Calu3 (cell line): Measurements from ENCODE around the gene STX8. TPM values are rescaled to one million over a fixed set of nuclear protein-coding genes. Genes with fewer than 3 reads are reported as not detected.
"Not testable (repeated sequence)": the region's sequence is repeated elsewhere in the genome, so short reads cannot be mapped to it uniquely, and the experiment has no call there.

ENCODE experiments used
- BruUV-seq: library from RNA; stranded (reverse); fragments of 400-500 nt; replicated peaks from 2 replicates; lab custom pipeline; 2021; lab: Mats Ljungman, UMichigan
- CTCF ChIA-PET: fragments of 300-600 bp; sonication (Branson Sonifier 250); formaldehyde crosslinking; loops from one replicate; lab custom pipeline; 2022; ENCODE audit warnings: antibody characterized with exemption; lab: Charles Lee
- DNase-seq: peaks from one replicate; pipeline ENCODE4 v3.0.0; 2022
- H3K27ac Mint-ChIP-seq: one replicate; pipeline ENCODE4 v1.8.0; 2022; ENCODE audit warnings: mixed read lengths; ENCODE audit not compliant: unreplicated experiment
- H3K27me3 Mint-ChIP-seq: one replicate; pipeline ENCODE4 v1.8.0; 2022; ENCODE audit warnings: mixed read lengths; ENCODE audit not compliant: unreplicated experiment
- H3K36me3 Mint-ChIP-seq: one replicate; pipeline ENCODE4 v1.8.0; 2022; ENCODE audit warnings: mild to moderate bottlenecking, moderate library complexity, mixed read lengths; ENCODE audit not compliant: insufficient read depth, unreplicated experiment
- H3K4me1 Mint-ChIP-seq: one replicate; pipeline ENCODE4 v1.8.0; 2022; ENCODE audit warnings: mild to moderate bottlenecking, low read depth, mixed read lengths; ENCODE audit not compliant: unreplicated experiment
- H3K4me3 Mint-ChIP-seq: one replicate; pipeline ENCODE4 v1.8.0; 2022; ENCODE audit warnings: mild to moderate bottlenecking, low read depth, moderate library complexity, mixed read lengths; ENCODE audit not compliant: unreplicated experiment
- H3K9me3 Mint-ChIP-seq: one replicate; pipeline ENCODE4 v1.8.0; 2022; ENCODE audit warnings: low read depth, mixed read lengths; ENCODE audit not compliant: unreplicated experiment
- intact Hi-C: fragments of 100-400 bp; cut with micrococcal nuclease; formaldehyde crosslinking; loops from one replicate; pipeline ENCODE4 v1.10.0; 2022; ENCODE audit not compliant: unreplicated experiment
- total RNA-seq: library from RNA; stranded (reverse); gene quantifications from 2 replicates; pipeline ENCODE4 v1.2.3, GENCODE V29; 2022
- TF ChIP-seq, protein P1 (sequence below): fragments of 200-600 bp; IDR thresholded peaks from one replicate; pipeline ENCODE4 v1.8.0; 2022; ENCODE audit warnings: antibody characterized with exemption; ENCODE audit not compliant: unreplicated experiment

The STX8 gene
- total RNA-seq, 1 experiment from 2014 or later = 32.4 TPM

DNA sequence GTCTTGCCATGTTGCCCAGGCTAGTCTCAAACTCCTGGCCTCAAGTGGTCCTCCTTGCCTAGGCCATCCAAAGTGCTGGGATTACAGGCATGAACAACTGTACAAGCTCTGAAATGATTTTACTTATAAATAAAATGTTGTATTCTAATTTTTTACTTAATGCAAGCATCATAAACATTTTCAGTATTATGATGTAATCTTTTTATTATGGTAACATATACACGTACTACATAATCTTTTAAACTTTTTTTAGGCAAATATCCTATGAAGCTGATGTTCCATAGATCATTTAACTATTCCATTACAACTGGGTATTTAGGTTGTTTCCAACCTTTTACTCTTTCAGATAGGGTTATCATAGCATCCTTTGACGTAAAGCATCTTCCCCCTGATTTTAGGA is 35.9 kb upstream of the STX8 start:
- no peak for DNase-seq
- H3K27ac Mint-ChIP-seq = no peak overlapping the region
- CTCF ChIA-PET = interaction anchor here (0.6 kb wide), 1 partner anchor 922 kb away, joined by 3 read pairs; no protein-coding TSS in a partner anchor

DNA sequence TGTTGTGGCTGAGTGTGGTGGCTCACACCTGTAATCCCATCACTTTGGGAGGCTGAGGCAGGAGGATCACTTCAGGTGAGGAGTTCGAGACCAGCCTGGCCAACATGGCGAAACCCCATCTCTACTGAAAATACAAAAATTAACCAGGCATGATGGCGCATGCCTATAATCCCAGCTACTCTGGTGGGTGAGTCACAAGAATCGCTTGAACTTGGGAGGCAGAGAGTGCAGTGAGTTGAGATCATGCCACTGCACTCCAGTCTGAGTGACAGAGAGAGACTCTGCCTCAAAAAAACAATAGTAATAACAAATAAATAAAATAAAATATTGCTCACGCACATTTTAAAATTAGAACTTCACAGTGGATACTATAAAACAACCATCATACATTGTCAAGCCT is 31.4 kb upstream of the STX8 start:
- CTCF ChIA-PET = not testable (repeated sequence)

More for the DNA sequence above, 35.9 kb upstream of the STX8 start:
- Mint-ChIP-seq H3K36me3 (no peaks in the 10 kb centered on the region), H3K9me3 (no peaks in the 10 kb centered on the region), H3K27me3 (peaks cover 12% of the 10 kb centered on the region), H3K4me3 (no peak overlapping the region), H3K4me1 (no peaks in the 10 kb centered on the region)
- TF ChIP-seq, protein P1, sequence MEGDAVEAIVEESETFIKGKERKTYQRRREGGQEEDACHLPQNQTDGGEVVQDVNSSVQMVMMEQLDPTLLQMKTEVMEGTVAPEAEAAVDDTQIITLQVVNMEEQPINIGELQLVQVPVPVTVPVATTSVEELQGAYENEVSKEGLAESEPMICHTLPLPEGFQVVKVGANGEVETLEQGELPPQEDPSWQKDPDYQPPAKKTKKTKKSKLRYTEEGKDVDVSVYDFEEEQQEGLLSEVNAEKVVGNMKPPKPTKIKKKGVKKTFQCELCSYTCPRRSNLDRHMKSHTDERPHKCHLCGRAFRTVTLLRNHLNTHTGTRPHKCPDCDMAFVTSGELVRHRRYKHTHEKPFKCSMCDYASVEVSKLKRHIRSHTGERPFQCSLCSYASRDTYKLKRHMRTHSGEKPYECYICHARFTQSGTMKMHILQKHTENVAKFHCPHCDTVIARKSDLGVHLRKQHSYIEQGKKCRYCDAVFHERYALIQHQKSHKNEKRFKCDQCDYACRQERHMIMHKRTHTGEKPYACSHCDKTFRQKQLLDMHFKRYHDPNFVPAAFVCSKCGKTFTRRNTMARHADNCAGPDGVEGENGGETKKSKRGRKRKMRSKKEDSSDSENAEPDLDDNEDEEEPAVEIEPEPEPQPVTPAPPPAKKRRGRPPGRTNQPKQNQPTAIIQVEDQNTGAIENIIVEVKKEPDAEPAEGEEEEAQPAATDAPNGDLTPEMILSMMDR = no peak
- no TSS peak for BruUV-seq
- intact Hi-C loops = no loop called here

DNA sequence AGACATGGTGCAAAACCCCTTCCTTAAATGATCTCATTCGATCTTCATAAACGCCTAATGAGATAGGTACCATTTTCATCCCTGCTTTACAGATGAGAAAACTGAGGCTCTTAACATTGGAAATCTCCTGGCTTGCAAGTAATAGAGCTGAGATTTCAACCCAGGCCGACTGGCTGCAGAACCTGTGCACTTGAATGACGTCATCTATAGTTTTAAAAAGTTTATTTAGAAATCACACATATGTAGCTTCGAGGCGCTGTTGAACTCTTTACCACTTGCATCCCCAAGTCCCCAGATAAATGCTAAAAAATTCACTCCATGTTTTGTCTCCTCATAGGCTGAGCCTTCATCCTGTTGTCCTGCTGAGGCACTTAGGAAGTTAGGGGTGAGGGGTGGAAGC is 30.8 kb upstream of the STX8 start:
- CTCF ChIA-PET = no interaction called here
- intact Hi-C loops = no loop called here
- no peak overlapping the region for H3K4me3 Mint-ChIP-seq
- TF ChIP-seq, protein P1 = no peak
- no peak overlapping the region for H3K27ac Mint-ChIP-seq
- DNase-seq = no peak
- H3K4me1 Mint-ChIP-seq = no peaks in the 10 kb centered on the region
- H3K27me3 Mint-ChIP-seq = peaks cover 12% of the 10 kb centered on the region
- no peaks in the 10 kb centered on the region for H3K9me3 Mint-ChIP-seq
- no peaks in the 10 kb centered on the region for H3K36me3 Mint-ChIP-seq
- BruUV-seq = no TSS peak

More for the DNA sequence above, 31.4 kb upstream of the STX8 start:
- DNase-seq, H3K4me3 Mint-ChIP-seq, H3K9me3 Mint-ChIP-seq, H3K27ac Mint-ChIP-seq, intact Hi-C loops, BruUV-seq, H3K36me3 Mint-ChIP-seq, H3K4me1 Mint-ChIP-seq: not testable (repeated sequence)
- peaks cover 12% of the 10 kb centered on the region for H3K27me3 Mint-ChIP-seq

DNA sequence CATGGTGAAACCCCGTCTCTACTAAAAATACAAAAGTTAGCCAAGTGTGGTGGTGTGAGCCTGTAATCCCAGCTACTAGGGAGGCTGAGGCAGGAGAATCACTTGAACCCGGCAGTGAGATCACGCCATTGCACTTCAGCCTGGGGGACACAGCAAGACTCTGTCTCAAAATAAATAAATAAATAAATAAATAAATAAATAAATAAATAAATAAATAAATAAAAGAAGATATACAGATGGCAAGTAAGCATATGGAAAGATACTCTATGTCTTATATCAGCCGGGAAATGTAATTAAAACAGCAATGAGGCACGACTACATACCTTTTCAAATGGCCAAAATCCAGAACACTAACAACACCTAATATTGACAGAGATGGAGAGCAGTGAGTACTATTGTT is 29.0 kb upstream of the STX8 start:
- DNase-seq, BruUV-seq, H3K4me1 Mint-ChIP-seq, H3K36me3 Mint-ChIP-seq, H3K27ac Mint-ChIP-seq, H3K9me3 Mint-ChIP-seq, H3K4me3 Mint-ChIP-seq, intact Hi-C loops, H3K27me3 Mint-ChIP-seq: not testable (repeated sequence)
- CTCF ChIA-PET = interaction anchor here (0.7 kb wide), 1 partner anchor 22 kb away, joined by 3 read pairs; no protein-coding TSS in a partner anchor

DNA sequence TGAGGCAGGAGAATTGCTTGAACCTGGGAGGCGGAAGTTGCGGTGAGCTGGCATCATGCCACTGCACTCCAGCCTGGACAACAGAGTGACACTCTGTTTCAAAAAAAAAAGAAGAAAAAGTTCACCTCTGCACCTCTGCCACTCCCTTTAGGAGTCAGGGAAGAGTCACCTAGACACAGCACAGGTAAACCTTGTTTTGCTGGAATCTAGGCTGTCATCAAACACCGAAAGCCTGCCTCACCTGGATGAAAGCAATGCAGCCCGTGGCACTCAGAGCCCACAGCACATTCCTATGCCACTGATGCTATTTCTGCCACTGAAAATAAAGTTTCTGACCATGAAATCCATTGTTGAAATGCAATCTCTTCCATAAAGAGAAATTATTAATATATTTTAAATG is 23.0 kb upstream of the STX8 start:
- no peaks in the 10 kb centered on the region for H3K36me3 Mint-ChIP-seq
- no peaks in the 10 kb centered on the region for H3K4me1 Mint-ChIP-seq
- no peak overlapping the region for H3K27ac Mint-ChIP-seq
- H3K27me3 Mint-ChIP-seq = peaks cover 13% of the 10 kb centered on the region
- TF ChIP-seq, protein P1 = no peak
- CTCF ChIA-PET = no interaction called here
- intact Hi-C loops = no loop called here
- DNase-seq = no peak
- H3K9me3 Mint-ChIP-seq = peaks cover 2% of the 10 kb centered on the region
- BruUV-seq = no TSS peak
- H3K4me3 Mint-ChIP-seq = no peak overlapping the region

DNA sequence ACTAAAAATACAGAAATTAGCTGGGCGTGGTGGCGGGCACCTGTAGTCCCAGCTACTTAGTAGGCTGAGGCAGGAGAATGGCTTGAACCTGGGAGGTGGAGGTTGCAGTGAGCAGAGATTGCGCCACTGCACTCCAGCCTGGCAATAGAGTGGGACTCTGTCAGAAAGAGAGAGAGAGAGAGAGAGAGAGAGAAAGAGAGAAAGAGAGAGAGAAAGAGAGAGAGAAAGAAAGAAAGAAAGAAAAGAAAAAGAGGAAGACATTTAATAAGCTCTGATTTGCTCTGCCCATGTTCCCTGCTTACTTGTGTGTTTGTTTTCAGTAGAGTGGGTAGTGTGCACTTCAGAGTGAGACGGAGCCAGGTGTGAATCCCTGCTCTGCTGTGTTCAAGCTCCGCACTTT is 22.0 kb upstream of the STX8 start:
- intact Hi-C loops, H3K9me3 Mint-ChIP-seq, H3K36me3 Mint-ChIP-seq, H3K4me1 Mint-ChIP-seq, H3K4me3 Mint-ChIP-seq, DNase-seq, BruUV-seq, H3K27ac Mint-ChIP-seq: not testable (repeated sequence)
- H3K27me3 Mint-ChIP-seq = peaks cover 13% of the 10 kb centered on the region
- CTCF ChIA-PET = interaction anchor here (0.6 kb wide), 1 partner anchor 344 kb away, joined by 5 read pairs; no protein-coding TSS in a partner anchor
